ENCODE data around the gene TRIOBP.

TRIOBP gene

GRCh38 chr22:37752189-37753087, 55.6 kb downstream of the TRIOBP start:
- no peak for DNase-seq

DNA sequence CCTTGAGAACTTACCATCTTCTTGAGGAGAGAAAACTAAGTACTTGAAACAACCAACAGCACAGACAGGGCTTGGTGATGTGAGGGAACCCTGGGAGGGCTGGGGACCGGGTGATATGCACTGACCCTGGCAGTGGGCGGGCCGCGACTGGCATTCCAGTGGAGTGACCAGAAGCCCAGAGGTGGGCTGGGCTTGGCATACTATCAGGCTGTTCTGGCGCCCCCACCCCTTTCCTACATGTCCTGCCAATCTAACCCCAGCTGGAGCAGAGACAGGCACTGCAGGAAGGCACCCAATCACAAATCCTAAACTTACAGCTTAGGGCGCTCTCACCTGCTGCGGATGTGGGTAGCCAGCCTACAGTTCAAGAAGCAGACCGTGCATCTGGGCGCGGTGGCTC, 56.9 kb downstream of the TRIOBP start:
- no peak for DNase-seq

DNA sequence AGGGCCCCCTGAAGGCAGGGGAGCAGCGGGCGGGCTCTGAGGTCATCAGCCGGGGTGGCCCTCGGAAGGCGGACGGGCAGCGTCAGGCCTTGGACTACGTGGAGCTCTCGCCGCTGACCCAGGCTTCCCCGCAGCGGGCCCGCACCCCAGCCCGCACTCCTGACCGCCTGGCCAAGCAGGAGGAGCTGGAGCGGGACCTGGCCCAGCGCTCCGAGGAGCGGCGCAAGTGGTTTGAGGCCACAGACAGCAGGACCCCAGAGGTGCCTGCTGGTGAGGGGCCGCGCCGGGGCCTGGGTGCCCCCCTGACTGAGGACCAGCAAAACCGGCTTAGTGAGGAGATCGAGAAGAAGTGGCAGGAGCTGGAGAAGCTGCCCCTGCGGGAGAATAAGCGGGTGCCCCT, 60.8 kb downstream of the TRIOBP start:
- DNase-seq, result no peak

DNA sequence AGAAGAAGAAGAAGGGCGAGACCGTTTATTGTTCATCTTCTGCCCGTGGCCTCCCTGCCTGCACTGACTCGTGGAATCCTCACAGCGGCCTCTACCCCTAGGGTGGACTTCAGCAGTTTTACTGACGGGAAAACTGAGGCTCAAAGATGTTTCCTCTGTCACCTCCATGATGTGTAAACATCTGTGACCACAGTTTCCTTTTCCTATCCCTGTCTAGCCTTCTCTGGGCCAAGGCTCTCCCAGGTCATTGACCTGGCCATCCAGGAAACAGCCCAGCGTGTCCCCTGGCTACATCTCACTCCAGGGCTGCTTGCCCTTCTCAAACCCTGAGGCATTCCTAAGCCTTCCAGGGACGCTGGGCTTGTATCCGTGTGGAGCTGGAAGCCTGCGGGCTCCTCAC, 61.8 kb downstream of the TRIOBP start:
- DNase-seq, result no peak

- no peak for DNase-seq
Measured at GRCh38 chr22:37759281-37759680, 62.4 kb downstream of the TRIOBP start.

GRCh38 chr22:37760152-37760551, 63.3 kb downstream of the TRIOBP start:
- DNase-seq, result no peak

GRCh38 chr22:37762389-37762836, 65.6 kb downstream of the TRIOBP start:
- no peak for DNase-seq

DNA sequence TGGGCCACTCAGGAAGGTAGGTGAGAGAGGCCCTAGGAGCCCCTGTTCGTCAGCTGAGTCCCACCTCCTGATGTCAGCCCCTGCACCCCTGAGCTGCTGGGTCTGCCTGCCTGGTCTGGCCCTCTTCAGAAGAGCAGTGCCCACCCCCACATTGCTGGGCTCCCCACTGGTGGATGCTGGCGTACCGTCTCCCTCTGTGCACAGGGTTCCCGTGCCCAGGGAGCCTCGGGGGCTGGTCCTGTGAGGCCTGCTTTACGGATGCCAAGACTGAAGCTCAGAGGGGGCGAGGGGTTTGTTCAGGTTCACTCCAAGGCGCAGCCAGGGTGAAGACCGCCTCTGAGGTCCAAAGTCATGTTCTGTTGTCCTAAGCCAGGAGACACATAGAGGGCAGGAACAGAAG, 66.2 kb downstream of the TRIOBP start:
- no peak for DNase-seq

DNA sequence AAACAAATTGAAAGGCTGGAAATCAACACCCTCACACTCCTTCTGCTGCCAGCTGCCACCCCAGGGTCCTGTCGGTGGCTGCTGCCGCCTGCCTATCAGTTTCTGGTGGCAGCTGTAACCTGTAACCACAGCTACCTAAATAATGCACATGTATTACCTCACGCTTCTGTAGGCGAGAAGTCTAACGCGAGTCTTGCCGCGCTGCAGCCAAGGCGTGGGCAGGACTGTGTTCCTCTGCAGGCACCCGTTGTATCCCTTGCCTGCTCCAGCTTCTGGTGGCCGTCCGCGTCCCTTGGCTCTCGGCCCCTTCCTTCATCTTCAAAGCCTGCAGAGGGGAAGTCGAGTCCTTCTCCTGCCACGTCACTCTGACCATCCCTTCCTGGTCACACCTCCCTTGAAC, 66.8 kb downstream of the TRIOBP start:
- DNase-seq, result no peak

GRCh38 chr22:37764622-37765021, 67.8 kb downstream of the TRIOBP start:
- DNase-seq, result no peak

DNA sequence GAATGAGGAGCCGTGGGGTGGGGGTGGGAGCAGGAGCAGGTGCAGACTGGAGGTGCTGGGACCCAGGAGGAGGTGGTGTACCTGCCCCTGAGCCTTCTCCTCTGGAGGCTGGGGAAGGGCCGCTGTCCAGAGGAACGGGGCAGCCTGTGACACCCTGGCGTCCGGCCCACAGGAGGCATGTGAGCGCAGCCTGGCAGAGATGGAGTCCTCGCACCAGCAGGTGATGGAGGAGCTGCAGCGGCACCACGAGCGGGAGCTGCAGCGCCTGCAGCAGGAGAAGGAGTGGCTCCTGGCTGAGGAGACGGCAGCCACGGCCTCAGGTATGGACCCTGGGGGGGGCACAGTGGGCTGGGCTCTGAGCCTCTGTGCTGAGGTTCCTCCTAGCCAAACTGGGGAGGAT, 68.7 kb downstream of the TRIOBP start:
- DNase-seq, result no peak

DNA sequence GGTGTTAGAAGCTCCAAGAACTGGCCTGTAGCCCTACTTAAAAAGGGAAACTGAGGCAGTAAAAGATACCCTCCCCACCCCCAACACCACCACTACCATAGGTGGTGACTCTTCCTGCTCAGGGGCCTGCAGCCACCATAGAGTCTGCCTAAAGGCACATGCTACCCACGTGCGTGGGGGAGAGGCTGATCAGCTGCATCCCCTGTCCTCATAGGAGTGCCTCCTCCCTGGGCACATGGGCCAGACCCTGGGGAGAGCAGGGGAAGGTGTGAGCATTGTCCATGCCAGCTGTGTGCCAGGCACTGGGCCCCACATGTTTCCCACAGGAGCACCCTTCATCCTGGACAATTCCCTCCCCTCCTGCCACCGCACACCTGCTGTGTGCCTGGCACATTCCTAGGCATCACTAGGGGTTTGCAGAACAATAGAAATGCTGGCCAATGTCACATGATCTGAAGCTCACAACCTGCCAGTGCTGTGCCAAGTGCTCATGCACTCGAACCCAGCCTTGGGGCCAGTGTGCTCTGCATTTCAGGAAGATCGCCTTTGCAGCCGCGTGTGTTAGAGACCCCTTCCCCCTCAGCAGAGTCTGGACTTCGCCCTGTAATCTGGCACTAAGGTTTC, 69.2 kb downstream of the TRIOBP start:
- no peak for DNase-seq

- no peak for DNase-seq
Measured at GRCh38 chr22:37768273-37768672, 71.4 kb downstream of the TRIOBP start.

- DNase-seq, result no peak
Measured at GRCh38 chr22:37769056-37769455, 72.2 kb downstream of the TRIOBP start.

GRCh38 chr22:37771081-37771480, 74.2 kb downstream of the TRIOBP start:
- DNase-seq, result no peak

GRCh38 chr22:37771702-37772427, 75.0 kb downstream of the TRIOBP start:
- no peak for DNase-seq

DNA sequence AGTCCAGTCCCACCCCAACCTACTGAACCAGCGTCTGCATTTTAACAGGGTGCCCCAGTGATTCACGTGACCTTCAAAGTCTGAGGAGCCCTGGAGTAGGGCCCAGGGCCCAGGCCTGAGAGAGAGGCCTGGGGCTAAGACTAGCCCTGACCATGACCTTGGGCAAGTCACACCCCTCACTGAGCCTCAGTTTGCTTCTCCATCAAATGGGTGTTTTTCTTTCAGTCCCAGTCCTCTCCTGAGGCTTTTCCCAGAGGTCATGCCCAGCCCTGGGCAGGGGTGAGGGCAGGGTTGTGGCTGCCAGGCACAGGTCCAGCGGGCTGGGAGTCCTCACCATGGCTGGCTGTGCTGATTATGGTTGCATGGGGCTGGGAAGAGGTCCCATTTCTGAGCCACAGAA, 77.9 kb downstream of the TRIOBP start:
- no peak for DNase-seq

- no peak for DNase-seq
Measured at GRCh38 chr22:37775785-37776638, 79.2 kb downstream of the TRIOBP start.

DNA sequence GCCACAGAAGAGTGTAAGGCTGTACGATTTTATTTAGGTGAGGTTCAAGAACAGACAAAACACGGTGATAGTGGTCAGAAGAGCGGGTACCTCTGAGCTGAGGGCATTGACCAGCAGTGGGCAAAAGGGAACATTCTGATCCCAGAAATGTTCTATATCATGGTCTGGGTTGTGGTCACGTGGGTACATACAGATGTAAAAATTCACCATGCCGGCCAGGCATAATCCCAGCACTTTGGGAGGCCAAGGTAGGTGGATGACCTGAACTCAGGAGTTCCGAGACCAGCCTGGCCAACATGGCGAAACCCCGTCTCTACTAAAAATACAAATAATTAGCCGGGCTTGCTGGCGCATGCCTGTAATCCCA, 79.8 kb downstream of the TRIOBP start:
- DNase-seq, result no peak

DNA sequence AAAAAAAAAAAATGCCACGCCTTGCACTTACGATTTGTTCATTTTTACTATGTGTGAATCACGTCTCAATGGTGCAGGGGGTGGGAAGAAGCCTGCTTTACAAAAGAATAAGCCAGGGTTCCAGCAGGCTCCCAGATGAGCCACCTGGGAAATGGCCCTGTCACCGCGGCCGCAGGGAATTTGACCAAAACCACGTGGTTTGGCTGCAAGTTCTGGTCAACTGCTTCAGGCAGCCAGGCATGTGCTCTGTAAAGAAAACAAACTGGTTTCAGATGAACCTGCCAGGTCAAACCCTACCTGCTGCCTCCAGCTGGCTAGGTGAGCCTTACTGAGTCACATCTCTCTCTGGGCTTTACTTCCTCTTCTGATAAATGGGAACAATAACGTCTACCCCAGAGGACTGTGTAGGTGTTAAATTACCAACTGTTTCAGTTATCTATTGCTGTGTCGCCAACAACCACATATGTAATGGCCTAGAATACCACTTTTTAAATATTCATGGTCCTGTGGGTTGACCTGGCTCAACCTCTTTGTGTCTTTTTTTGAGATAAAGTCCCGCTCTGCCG, 80.4 kb downstream of the TRIOBP start:
- DNase-seq, result no peak

- no peak for DNase-seq
Measured at GRCh38 chr22:37778370-37779009, 81.6 kb downstream of the TRIOBP start.
